Nephron progenitor cell (in vitro differentiated cells): ENCODE results near the gene STK38L.

Experiments
- DNase-seq: peaks from one replicate; pipeline ENCODE4 v3.0.0; 2021
- H3K27ac Mint-ChIP-seq: 2 replicates; pipeline ENCODE4 v1.8.0; 2021; ENCODE audit warnings: mild to moderate bottlenecking, moderate library complexity, mixed read lengths
- H3K27me3 Mint-ChIP-seq: 2 replicates; pipeline ENCODE4 v1.8.0; 2021; ENCODE audit warnings: mild to moderate bottlenecking, low read depth, mixed read lengths; ENCODE audit not compliant: poor library complexity
- H3K36me3 Mint-ChIP-seq: 2 replicates; pipeline ENCODE4 v1.8.0; 2021; ENCODE audit warnings: low read depth, mixed read lengths
- H3K4me1 Mint-ChIP-seq: 2 replicates; pipeline ENCODE4 v1.8.0; 2021; ENCODE audit warnings: mixed read lengths
- H3K4me3 Mint-ChIP-seq: 2 replicates; pipeline ENCODE4 v1.8.0; 2021; ENCODE audit warnings: mild to moderate bottlenecking, moderate library complexity, mixed read lengths
- H3K9me3 Mint-ChIP-seq: 2 replicates; pipeline ENCODE4 v1.8.0; 2021; ENCODE audit warnings: mild to moderate bottlenecking, moderate library complexity, mixed read lengths
- CTCF ChIP-seq: fragments of 200-600 bp; sonication (generic); IDR thresholded peaks from 2 replicates; pipeline ENCODE4 v1.5.0; 2021; ENCODE audit warnings: antibody characterized with exemption

The STK38L gene

DNA sequence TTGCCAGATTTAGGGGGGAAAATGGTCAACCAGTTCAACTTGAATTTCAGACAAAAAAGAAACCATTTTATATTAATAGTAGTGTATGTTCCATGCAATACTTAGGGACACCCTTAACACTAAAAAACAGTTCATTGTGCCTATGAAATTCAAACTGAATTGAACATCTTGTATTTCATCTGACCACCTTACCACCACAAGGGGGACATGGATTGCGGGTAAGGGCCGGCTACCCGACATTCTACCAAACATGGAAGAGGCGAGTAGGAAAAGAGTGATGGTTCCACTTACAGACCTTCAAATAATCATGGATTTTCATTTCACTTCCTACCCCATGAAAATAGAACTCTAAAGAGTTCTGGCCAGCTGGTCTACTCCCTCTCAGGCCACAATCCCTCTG, 10.3 kb upstream of the STK38L start:
- Mint-ChIP-seq H3K4me3 (no peak overlapping the region), H3K27me3 (peaks cover 11% of the 10 kb centered on the region), H3K4me1 (no peaks in the 10 kb centered on the region), H3K36me3 (no peaks in the 10 kb centered on the region), H3K9me3 (no peaks in the 10 kb centered on the region), H3K27ac (no peak overlapping the region)
- DNase-seq = no peak
- TF ChIP-seq CTCF = no peak

- no peak for DNase-seq
- Mint-ChIP-seq H3K36me3 (no peaks in the 10 kb centered on the region), H3K27ac (no peak overlapping the region), H3K4me1 (no peaks in the 10 kb centered on the region), H3K27me3 (peaks cover 3% of the 10 kb centered on the region), H3K4me3 (no peak overlapping the region), H3K9me3 (no peaks in the 10 kb centered on the region)
- TF ChIP-seq CTCF = no peak
These were observed 7.6 kb upstream of the STK38L start for GRCh38 chr12:27236498-27236897.

DNA sequence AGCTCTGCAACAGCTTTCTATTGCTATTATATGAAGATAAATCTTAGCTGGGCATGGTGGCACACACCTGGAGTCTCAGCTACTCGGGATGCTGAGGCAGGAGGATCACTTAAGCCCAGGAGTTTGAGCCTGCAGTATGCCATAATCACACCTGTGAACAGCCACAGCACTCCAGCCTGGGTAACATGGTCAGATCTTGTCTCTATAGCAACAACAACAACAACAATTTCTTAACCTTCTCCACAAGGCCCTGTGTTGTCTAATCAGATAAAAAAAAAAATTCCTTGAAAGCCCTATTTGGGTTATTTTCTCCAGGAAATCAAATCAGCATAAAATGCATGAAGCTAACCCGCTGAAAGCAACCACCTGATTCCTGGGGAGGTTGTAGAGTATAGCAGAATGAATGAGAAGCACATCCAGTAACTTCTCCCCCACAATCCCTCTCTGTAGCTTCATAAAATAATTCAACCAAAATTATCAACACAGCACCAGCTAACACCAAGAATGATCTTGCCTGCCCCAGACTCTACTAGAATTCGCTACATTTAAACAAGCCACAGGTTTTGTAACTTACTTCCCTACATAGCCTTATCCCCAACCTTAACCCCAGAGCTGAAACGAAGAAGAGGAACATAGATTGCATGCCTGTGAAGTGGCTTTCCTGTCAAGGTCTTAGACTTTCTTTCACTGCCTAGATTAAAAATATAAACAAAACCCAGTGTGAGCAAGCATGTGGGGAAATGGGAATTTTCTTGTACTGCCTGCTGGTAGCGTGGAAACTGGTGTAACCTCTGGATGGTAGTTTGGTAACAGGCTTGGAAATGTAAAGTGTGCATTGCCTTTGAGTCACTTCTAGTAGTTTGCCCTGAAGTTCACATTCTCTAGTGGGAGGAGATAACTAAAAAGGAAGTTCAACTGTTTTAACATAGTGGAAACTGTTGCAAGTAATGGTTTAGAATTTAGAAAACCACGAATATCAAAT, 6.0 kb upstream of the STK38L start:
- no peaks in the 10 kb centered on the region for H3K36me3 Mint-ChIP-seq
- no peak overlapping the region for H3K27ac Mint-ChIP-seq
- no peak for DNase-seq
- H3K4me3 Mint-ChIP-seq = no peak overlapping the region
- no peaks in the 10 kb centered on the region for H3K27me3 Mint-ChIP-seq
- no peaks in the 10 kb centered on the region for H3K9me3 Mint-ChIP-seq
- H3K4me1 Mint-ChIP-seq = no peaks in the 10 kb centered on the region
- no peak for TF ChIP-seq CTCF

DNA sequence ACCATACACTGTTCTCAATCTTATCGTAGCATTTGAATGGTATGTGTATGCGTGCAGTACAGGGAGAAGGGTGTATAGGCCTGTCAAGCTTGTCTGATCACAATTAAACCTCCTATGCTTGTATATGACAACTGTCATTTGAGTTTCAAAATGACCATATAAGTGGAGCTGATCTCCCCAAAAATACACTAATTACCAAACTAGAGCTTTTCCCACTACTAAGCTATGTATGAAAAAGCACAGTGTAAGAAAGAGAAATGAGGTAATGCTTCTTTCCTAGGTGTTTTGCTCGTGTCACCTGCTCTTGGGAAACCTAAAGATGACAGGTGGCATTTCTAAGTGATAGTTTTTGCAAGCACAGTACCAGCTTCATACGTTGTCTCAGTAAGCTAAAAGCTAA, 1.1 kb upstream of the STK38L start:
- no peak for DNase-seq
- Mint-ChIP-seq H3K27ac (no peak overlapping the region), H3K27me3 (peaks cover 11% of the 10 kb centered on the region), H3K4me1 (peaks cover 26% of the 10 kb centered on the region), H3K36me3 (peaks cover 1% of the 10 kb centered on the region), H3K4me3 (peak overlapping the region; percentile 99), H3K9me3 (peaks cover 7% of the 10 kb centered on the region)
- TF ChIP-seq CTCF = no peak

GRCh38 chr12:27244689-27245488, 803 bp downstream of the STK38L start:
- Mint-ChIP-seq H3K4me3 (peak overlapping the region; percentile 99), H3K4me1 (peaks cover 26% of the 10 kb centered on the region), H3K27me3 (peaks cover 11% of the 10 kb centered on the region), H3K9me3 (peaks cover 7% of the 10 kb centered on the region), H3K27ac (peak overlapping the region; percentile 41), H3K36me3 (peaks cover 15% of the 10 kb centered on the region)
- DNase-seq = no peak
- TF ChIP-seq CTCF = no peak
